Astrocyte (in vitro differentiated cells and primary cell): ENCODE data around the gene MAP1A. TPM values are rescaled to one million over a fixed set of nuclear protein-coding genes. Genes with fewer than 3 reads are reported as not detected.
"Not testable (repeated sequence)": the region's sequence is repeated elsewhere in the genome, so short reads cannot be mapped to it uniquely, and the experiment has no call there.

Source experiments
- DNase-seq: peaks from one replicate; pipeline ENCODE4 v3.0.0-alpha.2; 2010; ENCODE audit warnings: low read depth
- FAIRE-seq: peaks from 2 replicates; lab custom pipeline; 2011; peaks lifted over from hg19 to GRCh38; lab: Jason Lieb, UNC
- H2AFZ ChIP-seq: 2 replicates; pipeline ENCODE4 v1.6.0; 2012; ENCODE audit warnings: low read depth, low read length, inconsistent platforms
- H3K27ac ChIP-seq: 2 replicates; pipeline ENCODE4 v1.5.1; 2011; ENCODE audit warnings: low read depth, low read length, inconsistent platforms
- H3K27me3 ChIP-seq: 2 replicates; pipeline ENCODE4 v1.6.0; 2011; ENCODE audit warnings: low read length, inconsistent platforms; ENCODE audit not compliant: insufficient read depth
- H3K36me3 ChIP-seq: 2 replicates; pipeline ENCODE4 v1.5.1; 2011; ENCODE audit warnings: low read length, inconsistent platforms; ENCODE audit not compliant: insufficient read depth
- H3K4me1 ChIP-seq: 2 replicates; pipeline ENCODE4 v1.5.1; 2011; ENCODE audit warnings: low read length, inconsistent platforms; ENCODE audit not compliant: insufficient read depth
- H3K4me2 ChIP-seq: 2 replicates; pipeline ENCODE4 v1.6.0; 2012; ENCODE audit warnings: low read length, inconsistent platforms
- H3K4me3 ChIP-seq: 2 replicates; pipeline ENCODE4 v1.5.1; 2011; ENCODE audit warnings: low read depth, mild to moderate bottlenecking, low read length, inconsistent platforms; ENCODE audit not compliant: insufficient read depth
- H3K79me2 ChIP-seq: 2 replicates; pipeline ENCODE4 v1.6.0; 2012; ENCODE audit warnings: mild to moderate bottlenecking, low read length, inconsistent platforms; ENCODE audit not compliant: insufficient read depth
- H3K9ac ChIP-seq: 2 replicates; pipeline ENCODE4 v1.6.0; 2012; ENCODE audit warnings: mild to moderate bottlenecking, low read length, inconsistent platforms
- H3K9me3 ChIP-seq: 2 replicates; pipeline ENCODE4 v1.5.1; 2012; ENCODE audit warnings: low read depth, mild to moderate bottlenecking, low read length, inconsistent platforms; ENCODE audit not compliant: insufficient read depth
- H4K20me1 ChIP-seq: 2 replicates; pipeline ENCODE4 v1.6.0; 2012; ENCODE audit warnings: low read length, inconsistent platforms; ENCODE audit not compliant: insufficient read depth
- H3K27ac Mint-ChIP-seq: one replicate; pipeline ENCODE4 v1.8.0; 2021; ENCODE audit warnings: mild to moderate bottlenecking, mixed read lengths; ENCODE audit not compliant: unreplicated experiment
- H3K27me3 Mint-ChIP-seq: one replicate; pipeline ENCODE4 v1.8.0; 2021; ENCODE audit warnings: low read depth, mixed read lengths; ENCODE audit not compliant: unreplicated experiment
- H3K36me3 Mint-ChIP-seq: one replicate; pipeline ENCODE4 v1.8.0; 2021; ENCODE audit warnings: low read depth, mixed read lengths; ENCODE audit not compliant: unreplicated experiment
- H3K4me1 Mint-ChIP-seq: one replicate; pipeline ENCODE4 v1.8.0; 2021; ENCODE audit warnings: low read depth, mixed read lengths; ENCODE audit not compliant: unreplicated experiment
- H3K4me3 Mint-ChIP-seq: one replicate; pipeline ENCODE4 v1.8.0; 2021; ENCODE audit warnings: mild to moderate bottlenecking, moderate library complexity, mixed read lengths; ENCODE audit not compliant: unreplicated experiment
- H3K9me3 Mint-ChIP-seq: one replicate; pipeline ENCODE4 v1.8.0; 2021; ENCODE audit warnings: mild to moderate bottlenecking, mixed read lengths; ENCODE audit not compliant: unreplicated experiment
- CTCF ChIP-seq: IDR thresholded peaks from 2 replicates; pipeline ENCODE4 v1.5.1; 2011; ENCODE audit warnings: low read depth, mild to moderate bottlenecking, inconsistent platforms, low read length, moderate library complexity; ENCODE audit not compliant: insufficient read depth
- EZH2 ChIP-seq: IDR thresholded peaks from 2 replicates; pipeline ENCODE4 v1.6.1; 2012; ENCODE audit warnings: mild to moderate bottlenecking, low read length, inconsistent platforms; ENCODE audit not compliant: insufficient read depth
- total RNA-seq: library from RNA; stranded (reverse); gene quantifications from 2 replicates; pipeline ENCODE4 v1.2.1, GENCODE V29; 2021

MAP1A gene
- total RNA-seq, 1 donor from 2014 or later: 142 TPM

- FAIRE-seq: no peak
- Mint-ChIP-seq H3K9me3 (peaks cover 2% of the 10 kb centered on the region), H3K4me1 (peaks cover 6% of the 10 kb centered on the region), H3K36me3 (peaks cover 5% of the 10 kb centered on the region), H3K4me3 (no peak overlapping the region), H3K27me3 (no peaks in the 10 kb centered on the region), H3K27ac (no peak overlapping the region)
- Histone ChIP-seq H3K27ac (no peak overlapping the region), H3K4me3 (no peak overlapping the region), H3K36me3 (no peaks in the 10 kb centered on the region), H3K27me3 (no peaks in the 10 kb centered on the region), H3K4me2 (no peak overlapping the region), H2AFZ (no peak overlapping the region), H3K79me2 (no peaks in the 10 kb centered on the region), H3K4me1 (no peaks in the 10 kb centered on the region), H4K20me1 (no peaks in the 10 kb centered on the region), H3K9me3 (no peaks in the 10 kb centered on the region), H3K9ac (no peak overlapping the region)
- DNase-seq: no peak
- TF ChIP-seq EZH2: no peak
These were observed 34.8 kb downstream of the MAP1A start for GRCh38 chr15:43552256-43552655.

GRCh38 chr15:43552986-43553385, 35.6 kb downstream of the MAP1A start:
- FAIRE-seq: no peak
- H3K9me3 ChIP-seq: no peaks in the 10 kb centered on the region

GRCh38 chr15:43562753-43563152, 45.3 kb downstream of the MAP1A start:
- not testable (repeated sequence) for FAIRE-seq, H3K27ac ChIP-seq

More at GRCh38 chr15:43552986-43553385, 35.6 kb downstream of the MAP1A start:
- Histone ChIP-seq H3K4me1 (no peaks in the 10 kb centered on the region), H4K20me1 (no peaks in the 10 kb centered on the region), H3K79me2 (no peaks in the 10 kb centered on the region), H3K9ac (no peak overlapping the region), H3K36me3 (no peaks in the 10 kb centered on the region), H3K4me2 (no peak overlapping the region), H3K27ac (no peak overlapping the region), H2AFZ (no peak overlapping the region), H3K4me3 (no peak overlapping the region), H3K27me3 (no peaks in the 10 kb centered on the region)
- Mint-ChIP-seq H3K9me3 (no peaks in the 10 kb centered on the region), H3K4me1 (peaks cover 6% of the 10 kb centered on the region), H3K4me3 (no peak overlapping the region), H3K27ac (no peak overlapping the region), H3K27me3 (no peaks in the 10 kb centered on the region), H3K36me3 (no peaks in the 10 kb centered on the region)
- no peak for DNase-seq
- TF ChIP-seq CTCF (no peak), EZH2 (no peak)

GRCh38 chr15:43563793-43564192, 46.4 kb downstream of the MAP1A start:
- not testable (repeated sequence) for H3K9ac ChIP-seq, H3K79me2 ChIP-seq, H3K27ac Mint-ChIP-seq, H3K4me1 Mint-ChIP-seq, H3K36me3 ChIP-seq, H3K4me1 ChIP-seq, H3K9me3 Mint-ChIP-seq, H2AFZ ChIP-seq, H3K9me3 ChIP-seq, H3K27me3 Mint-ChIP-seq, H3K4me2 ChIP-seq, H4K20me1 ChIP-seq, H3K27me3 ChIP-seq, H3K27ac ChIP-seq, H3K4me3 Mint-ChIP-seq, DNase-seq, H3K4me3 ChIP-seq, H3K36me3 Mint-ChIP-seq
- FAIRE-seq: peak; percentile 13

More at GRCh38 chr15:43562753-43563152, 45.3 kb downstream of the MAP1A start:
- not testable (repeated sequence) for H3K27ac Mint-ChIP-seq, H3K27me3 ChIP-seq, H3K4me3 Mint-ChIP-seq, H3K4me1 ChIP-seq, H4K20me1 ChIP-seq, H3K36me3 Mint-ChIP-seq, H3K27me3 Mint-ChIP-seq, H3K36me3 ChIP-seq, H3K4me2 ChIP-seq, H3K9me3 ChIP-seq, DNase-seq, H2AFZ ChIP-seq, H3K79me2 ChIP-seq, H3K9me3 Mint-ChIP-seq, H3K9ac ChIP-seq, H3K4me1 Mint-ChIP-seq, H3K4me3 ChIP-seq

GRCh38 chr15:43566615-43567014, 49.2 kb downstream of the MAP1A start:
- DNase-seq, H3K36me3 ChIP-seq, H4K20me1 ChIP-seq, H3K9ac ChIP-seq, H3K27me3 Mint-ChIP-seq, H3K9me3 Mint-ChIP-seq, H3K79me2 ChIP-seq, H2AFZ ChIP-seq, H3K4me1 ChIP-seq, H3K36me3 Mint-ChIP-seq, H3K4me2 ChIP-seq, H3K27ac ChIP-seq, H3K4me3 ChIP-seq, H3K4me1 Mint-ChIP-seq, H3K9me3 ChIP-seq, H3K27me3 ChIP-seq, H3K4me3 Mint-ChIP-seq, H3K27ac Mint-ChIP-seq: not testable (repeated sequence)
- peak; percentile 83 for FAIRE-seq
